ENCODE measurements around the gene MYBPC3. TPM values are rescaled to one million over a fixed set of nuclear protein-coding genes. Genes with fewer than 3 reads are reported as not detected.

MYBPC3 gene
- polyA plus RNA-seq, 1 experiment, result not detected

GRCh38 chr11:47390422-47390760 lies 37.9 kb upstream of the MYBPC3 start:
- ChIA-PET CTCF (interaction anchor here (1.2 to 4.7 kb wide), 4 partner anchors 13 to 19 kb away, joined by 3 to 32 read pairs (median 16); no protein-coding TSS in a partner anchor), POLR2A (no interaction called here)
- Histone ChIP-seq H3K4me3 (ENCODE audit: low read depth, low read length) (no peak overlapping the region), H3K27me3 (ENCODE audit: control insufficient read depth, insufficient read depth, low read length) (no peaks in the 10 kb centered on the region), H3K36me3 (ENCODE audit: control insufficient read depth, insufficient read depth, low read length) (no peaks in the 10 kb centered on the region)
- no peak for DNase-seq (ENCODE audit: low read depth)
- TF ChIP-seq CTCF (IDR thresholded peaks at IDR 0.05; ENCODE audit: insufficient read depth, low read depth, low read length), result no peak

GRCh38 chr11:47389577-47390421 lies 37.3 kb upstream of the MYBPC3 start:
- POLR2A ChIA-PET, result no interaction called here

GRCh38 chr11:47388697-47389576 lies 36.4 kb upstream of the MYBPC3 start:
- TF ChIP-seq CTCF (IDR thresholded peaks at IDR 0.05; ENCODE audit: insufficient read depth, low read depth, low read length), result no peak
- no peak for DNase-seq (ENCODE audit: low read depth)
- Histone ChIP-seq H3K36me3 (ENCODE audit: control insufficient read depth, insufficient read depth, low read length) (no peaks in the 10 kb centered on the region), H3K27me3 (ENCODE audit: control insufficient read depth, insufficient read depth, low read length) (no peaks in the 10 kb centered on the region), H3K4me3 (ENCODE audit: low read depth, low read length) (no peak overlapping the region)
- ChIA-PET CTCF (interaction anchor here (0.9 to 3.2 kb wide), 3 partner anchors 9 to 66 kb away, joined by 3 to 28 read pairs (median 4); no protein-coding TSS in a partner anchor), POLR2A (no interaction called here)

More at GRCh38 chr11:47389577-47390421, 37.3 kb upstream of the MYBPC3 start:
- DNase-seq (ENCODE audit: low read depth), result no peak
- Histone ChIP-seq H3K27me3 (ENCODE audit: control insufficient read depth, insufficient read depth, low read length) (no peaks in the 10 kb centered on the region), H3K4me3 (ENCODE audit: low read depth, low read length) (no peak overlapping the region), H3K36me3 (ENCODE audit: control insufficient read depth, insufficient read depth, low read length) (no peaks in the 10 kb centered on the region)
- CTCF ChIA-PET, result interaction anchor here (1.2 to 3.2 kb wide), 3 partner anchors 14 to 20 kb away, joined by 3 to 28 read pairs (median 4); no protein-coding TSS in a partner anchor
- no peak for TF ChIP-seq CTCF (IDR thresholded peaks at IDR 0.05; ENCODE audit: insufficient read depth, low read depth, low read length)

DNA sequence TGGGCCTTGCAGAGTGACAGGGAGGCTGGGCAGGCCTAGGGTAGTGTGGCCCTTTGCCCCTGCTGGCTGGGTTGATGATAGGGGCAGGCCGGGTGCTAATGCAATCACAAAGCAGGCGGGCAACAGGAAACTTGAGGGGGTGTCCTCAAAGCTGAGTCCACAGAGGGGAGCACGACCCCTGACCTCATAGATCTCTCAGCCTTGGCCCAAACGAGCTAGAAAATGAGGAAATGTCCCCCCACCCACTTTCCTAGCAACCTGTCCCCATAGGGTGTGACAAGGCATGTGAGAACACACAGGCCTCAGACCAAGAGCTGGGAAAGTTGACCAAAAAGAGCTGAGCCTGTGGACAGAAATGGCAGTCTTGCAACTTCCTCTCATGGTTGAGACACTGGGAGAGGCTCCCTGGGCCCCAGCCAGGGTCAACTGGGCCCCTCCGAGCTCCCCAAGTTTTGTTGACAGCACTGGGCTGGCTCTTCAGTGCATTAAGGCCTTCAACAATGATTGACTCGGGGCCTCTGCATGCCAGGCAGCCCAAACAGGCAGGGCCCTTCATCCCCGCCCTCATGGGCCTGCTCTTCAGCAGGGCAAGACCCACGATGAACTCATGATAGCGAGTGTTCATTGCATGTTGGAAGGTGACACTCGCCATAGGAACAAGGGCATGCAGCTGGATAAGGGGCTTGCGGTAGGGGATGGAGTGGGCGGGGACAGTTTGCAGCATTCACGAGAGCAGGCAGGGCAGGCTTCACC lies 35.6 kb upstream of the MYBPC3 start:
- ChIA-PET CTCF (interaction anchor here (0.6 to 3.2 kb wide), 4 partner anchors 8 to 66 kb away, joined by 3 to 28 read pairs (median 4); no protein-coding TSS in a partner anchor), POLR2A (no interaction called here)
- Histone ChIP-seq H3K27me3 (ENCODE audit: control insufficient read depth, insufficient read depth, low read length) (peaks cover 2% of the 10 kb centered on the region; the same call in 1 of the 2 replicates), H3K4me3 (ENCODE audit: low read depth, low read length) (no peak overlapping the region), H3K36me3 (ENCODE audit: control insufficient read depth, insufficient read depth, low read length) (no peaks in the 10 kb centered on the region)
- no peak for TF ChIP-seq CTCF (IDR thresholded peaks at IDR 0.05; ENCODE audit: insufficient read depth, low read depth, low read length)
- DNase-seq (ENCODE audit: low read depth), result no peak

Measured in BJ (cell line).